H4 (cell line): ENCODE results near the gene GATAD2B. TPM values are rescaled to one million over a fixed set of nuclear protein-coding genes. Genes with fewer than 3 reads are reported as not detected.
A peak's percentile ranks its signal among the peaks of the same experiment; 100 is the strongest.
"Not testable (repeated sequence)": the region's sequence is repeated elsewhere in the genome, so short reads cannot be mapped to it uniquely, and the experiment has no call there.

Experiments used
- DNase-seq: peaks from one replicate; pipeline ENCODE4 v3.0.0-alpha.2; 2015; ENCODE audit warnings: low spot score
- total RNA-seq: library from RNA; depleted of rRNA; stranded (reverse); fragments of >200 nt; shearing (Covaris generic); gene quantifications from 2 replicates; pipeline ENCODE4 v1.2.3, GENCODE V29; 2014

GATAD2B gene
- total RNA-seq, 1 experiment from 2014 or later: 7.2 TPM

GRCh38 chr1:153795934-153796785, 126.6 kb downstream of the GATAD2B start:
- no peak for DNase-seq

GRCh38 chr1:153795330-153795837, 127.4 kb downstream of the GATAD2B start:
- DNase-seq: no peak

GRCh38 chr1:153794624-153795329, 128.0 kb downstream of the GATAD2B start:
- DNase-seq: no peak

GRCh38 chr1:153793973-153794615, 128.7 kb downstream of the GATAD2B start:
- DNase-seq: no peak

- no peak for DNase-seq
Observed at GRCh38 chr1:153793261-153793972, 129.4 kb downstream of the GATAD2B start.

GRCh38 chr1:153792631-153793041, 130.1 kb downstream of the GATAD2B start:
- no peak for DNase-seq

- peak; percentile 37 for DNase-seq
Observed at GRCh38 chr1:153791648-153792253, 131.0 kb downstream of the GATAD2B start.

- DNase-seq: peak; percentile 92
Observed at GRCh38 chr1:153790966-153791647, 131.7 kb downstream of the GATAD2B start.

- no peak for DNase-seq
Observed at GRCh38 chr1:153790313-153790965, 132.3 kb downstream of the GATAD2B start.

- no peak for DNase-seq
Observed at GRCh38 chr1:153789478-153790034, 133.2 kb downstream of the GATAD2B start.

- no peak for DNase-seq
Observed at GRCh38 chr1:153786038-153786790, 136.6 kb downstream of the GATAD2B start.

- peak; percentile 85 for DNase-seq
Observed at GRCh38 chr1:153783233-153784190, 139.3 kb downstream of the GATAD2B start.

GRCh38 chr1:153782648-153783047, 140.1 kb downstream of the GATAD2B start:
- not testable (repeated sequence) for DNase-seq

GRCh38 chr1:153780551-153780950, 142.2 kb downstream of the GATAD2B start:
- DNase-seq: no peak

GRCh38 chr1:153779781-153780541, 142.8 kb downstream of the GATAD2B start:
- no peak for DNase-seq

GRCh38 chr1:153778824-153779519, 143.8 kb downstream of the GATAD2B start:
- DNase-seq: no peak
